H1 (cell line): ENCODE results near the gene NLRC5.

Experiments used
- CBX5 ChIP-seq: fragments of 300-800, 300-1000 bp; sonication (generic); IDR thresholded peaks from 2 replicates; pipeline ENCODE4 v1.7.1; 2016; ENCODE audit warnings: antibody characterized with exemption, low read length, low read depth
- CEBPB ChIP-seq: IDR thresholded peaks from 2 replicates; pipeline ENCODE4 v1.6.1; 2012; ENCODE audit warnings: low read depth, low read length
- EZH2 ChIP-seq: fragments of 200-600 bp; sonication (generic); IDR thresholded peaks from 2 replicates; pipeline ENCODE4 v1.7.1; 2012; ENCODE audit warnings: low read depth, mild to moderate bottlenecking, moderate library complexity, low read length, inconsistent platforms; ENCODE audit not compliant: severe bottlenecking
- FOSL1 ChIP-seq: IDR thresholded peaks from 2 replicates; pipeline ENCODE4 v1.6.1; 2011; ENCODE audit warnings: mild to moderate bottlenecking, low read depth, low read length, moderate library complexity; ENCODE audit not compliant: insufficient read depth
- HDAC2 ChIP-seq, 2 experiments: fragments of 300-600 bp in 1 of 2; sonication (generic) in 1 of 2; IDR thresholded peaks; 2 replicates each; pipeline ENCODE4 v1.6.1; 2011 to 2012; ENCODE audit warnings: low read depth in 2 of 2, low read length in 2 of 2, mild to moderate bottlenecking in 2 of 2, moderate library complexity in 2 of 2, borderline replicate concordance in 1 of 2, inconsistent platforms in 1 of 2
- JUND ChIP-seq: IDR thresholded peaks from 2 replicates; pipeline ENCODE4 v1.6.1; 2011; ENCODE audit warnings: mild to moderate bottlenecking, improper control_type of control experiment, low read length
- PHF8 ChIP-seq: fragments of 200-600 bp; sonication (generic); conservative IDR thresholded peaks from 2 replicates; pipeline ENCODE4 v1.7.1; 2012; ENCODE audit warnings: low read depth, mild to moderate bottlenecking, inconsistent platforms, low read length, moderate library complexity
- POLR2AphosphoS5 ChIP-seq: IDR thresholded peaks from 2 replicates; pipeline ENCODE4 v1.6.1; 2011; ENCODE audit warnings: low read depth, low read length
- RXRA ChIP-seq: IDR thresholded peaks from 2 replicates; pipeline ENCODE4 v1.6.1; 2011; ENCODE audit warnings: low read depth, mild to moderate bottlenecking, low read length, moderate library complexity; ENCODE audit not compliant: insufficient read depth
- SRF ChIP-seq: IDR thresholded peaks from 2 replicates; pipeline ENCODE4 v1.6.1; 2011; ENCODE audit warnings: mild to moderate bottlenecking, low read depth, low read length, moderate library complexity
- TAF1 ChIP-seq: IDR thresholded peaks from 2 replicates; pipeline ENCODE4 v1.6.1; 2011; ENCODE audit warnings: mild to moderate bottlenecking, low read depth, low read length
- YY1 ChIP-seq: IDR thresholded peaks from 2 replicates; pipeline ENCODE4 v1.6.1; 2011; ENCODE audit warnings: low read depth, mild to moderate bottlenecking, low read length
- TF ChIP-seq, protein P1 (sequence below): IDR thresholded peaks from 2 replicates; pipeline ENCODE4 v1.6.1; 2011; ENCODE audit warnings: low read length, improper control_type of control experiment

GRCh38 chr16:57024894-57025680 lies 35.7 kb downstream of the NLRC5 start:
- TF ChIP-seq YY1 (no peak), EZH2 (no peak), CBX5 (no peak), PHF8 (no peak), JUND (no peak), POLR2AphosphoS5 (no peak), HDAC2 (IDR thresholded peaks at IDR 0.05; ENCODE audit: borderline replicate concordance in 1 of 2, low read depth in 2 of 2, low read length in 2 of 2) (no peak), TAF1 (no peak), FOSL1 (no peak), CEBPB (no peak), RXRA (no peak), SRF (no peak)
- TF ChIP-seq, protein P1, sequence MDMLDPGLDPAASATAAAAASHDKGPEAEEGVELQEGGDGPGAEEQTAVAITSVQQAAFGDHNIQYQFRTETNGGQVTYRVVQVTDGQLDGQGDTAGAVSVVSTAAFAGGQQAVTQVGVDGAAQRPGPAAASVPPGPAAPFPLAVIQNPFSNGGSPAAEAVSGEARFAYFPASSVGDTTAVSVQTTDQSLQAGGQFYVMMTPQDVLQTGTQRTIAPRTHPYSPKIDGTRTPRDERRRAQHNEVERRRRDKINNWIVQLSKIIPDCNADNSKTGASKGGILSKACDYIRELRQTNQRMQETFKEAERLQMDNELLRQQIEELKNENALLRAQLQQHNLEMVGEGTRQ = no peak
